ENCODE data around the gene CALHM4.

CALHM4 gene, protein sequence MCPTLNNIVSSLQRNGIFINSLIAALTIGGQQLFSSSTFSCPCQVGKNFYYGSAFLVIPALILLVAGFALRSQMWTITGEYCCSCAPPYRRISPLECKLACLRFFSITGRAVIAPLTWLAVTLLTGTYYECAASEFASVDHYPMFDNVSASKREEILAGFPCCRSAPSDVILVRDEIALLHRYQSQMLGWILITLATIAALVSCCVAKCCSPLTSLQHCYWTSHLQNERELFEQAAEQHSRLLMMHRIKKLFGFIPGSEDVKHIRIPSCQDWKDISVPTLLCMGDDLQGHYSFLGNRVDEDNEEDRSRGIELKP

DNA sequence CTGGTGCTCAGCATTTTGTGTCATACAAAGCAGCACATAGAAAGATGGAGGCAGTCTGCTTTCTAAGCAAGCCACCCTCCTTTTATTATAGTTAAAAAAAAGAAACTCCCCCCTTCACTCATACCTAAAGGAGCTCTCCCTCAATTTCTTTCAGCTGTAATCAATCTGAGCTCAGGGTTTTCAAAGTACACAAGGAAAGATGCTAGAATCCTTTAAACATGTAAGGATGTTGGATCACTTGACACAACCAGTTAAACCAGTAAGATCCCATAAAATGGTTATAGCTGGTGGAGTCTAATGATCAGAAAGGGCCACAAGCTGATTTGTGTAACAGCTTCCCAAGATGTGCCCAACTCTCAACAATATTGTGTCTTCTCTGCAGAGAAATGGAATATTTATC is at the start of gene CALHM4:
Gene CALHM4 (plus strand): TSS at position 301 of the 400 bp plus-strand sequence. CDS start 43 bp downstream, at position 344.
- DNase-seq (ENCODE audit: low read depth) = no peak

DNA sequence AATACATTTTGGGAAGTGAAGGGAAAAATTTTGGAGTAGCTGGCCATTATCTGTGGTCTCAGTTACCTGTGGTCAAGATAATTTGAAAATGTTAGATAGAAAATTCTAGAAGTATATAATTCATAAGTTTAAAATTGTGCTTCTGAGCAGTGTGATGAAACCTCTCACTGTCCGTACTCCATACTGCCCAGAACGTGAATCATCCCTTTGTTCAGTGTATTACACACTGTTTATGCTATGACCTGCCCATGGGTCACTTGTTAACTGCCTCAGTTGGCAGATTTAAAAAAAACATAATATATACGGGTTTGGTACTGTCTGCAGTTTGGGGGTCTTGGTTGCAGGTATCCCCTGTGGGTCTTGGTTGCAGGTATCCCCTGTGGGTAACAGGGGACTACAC is 46.2 kb upstream of the CALHM4 start:
- DNase-seq (ENCODE audit: low read depth) = no peak

DNA sequence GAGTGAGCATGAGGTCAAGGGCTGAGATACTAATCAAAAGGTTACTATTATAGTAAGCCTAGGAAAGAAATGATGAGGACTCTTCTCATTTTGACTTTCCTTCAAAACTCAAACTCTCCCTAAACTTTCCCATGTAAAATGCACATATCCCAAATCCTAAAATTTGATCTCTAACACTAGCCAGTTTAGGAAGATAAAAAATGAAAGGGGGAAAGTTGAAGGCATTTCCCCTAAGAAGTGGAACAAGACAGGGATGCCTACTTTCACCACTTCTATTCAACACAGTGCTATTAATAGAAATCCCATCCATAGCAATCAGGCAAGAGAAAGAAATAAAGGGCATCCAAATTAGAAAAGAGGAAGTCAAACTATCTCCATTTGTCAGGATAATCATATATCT is 45.0 kb upstream of the CALHM4 start:
- DNase-seq (ENCODE audit: low read depth) = no peak

DNA sequence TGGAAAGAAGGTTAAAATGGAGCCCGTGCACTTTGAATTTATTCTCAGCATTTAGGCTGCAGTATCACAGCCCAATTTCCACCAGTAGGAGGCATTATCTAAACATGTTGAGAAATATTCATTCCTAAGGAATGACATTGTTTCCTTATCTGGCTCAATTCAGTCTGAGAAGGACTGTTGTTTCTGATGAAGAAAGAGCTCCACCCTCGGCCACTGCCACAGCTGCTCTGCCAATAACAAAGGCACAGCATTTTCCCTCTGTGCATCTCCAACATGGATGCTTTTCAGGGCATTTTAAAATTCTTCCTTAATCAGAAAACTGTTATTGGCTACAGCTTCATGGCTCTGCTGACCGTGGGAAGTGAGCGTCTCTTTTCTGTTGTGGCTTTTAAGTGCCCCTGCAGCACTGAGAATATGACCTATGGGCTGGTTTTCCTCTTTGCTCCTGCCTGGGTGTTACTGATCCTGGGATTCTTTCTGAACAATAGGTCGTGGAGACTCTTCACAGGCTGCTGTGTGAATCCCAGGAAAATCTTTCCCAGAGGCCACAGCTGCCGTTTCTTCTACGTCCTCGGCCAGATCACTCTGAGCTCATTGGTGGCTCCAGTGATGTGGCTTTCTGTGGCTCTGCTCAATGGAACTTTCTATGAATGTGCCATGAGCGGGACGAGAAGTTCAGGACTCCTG is 42.0 kb upstream of the CALHM4 start, which contains the start of gene CALHM5:
Gene CALHM5 (plus strand): TSS at position 216 of the 687 bp plus-strand sequence. CDS start 58 bp downstream, at position 274.
- DNase-seq (ENCODE audit: low read depth) = no peak

DNA sequence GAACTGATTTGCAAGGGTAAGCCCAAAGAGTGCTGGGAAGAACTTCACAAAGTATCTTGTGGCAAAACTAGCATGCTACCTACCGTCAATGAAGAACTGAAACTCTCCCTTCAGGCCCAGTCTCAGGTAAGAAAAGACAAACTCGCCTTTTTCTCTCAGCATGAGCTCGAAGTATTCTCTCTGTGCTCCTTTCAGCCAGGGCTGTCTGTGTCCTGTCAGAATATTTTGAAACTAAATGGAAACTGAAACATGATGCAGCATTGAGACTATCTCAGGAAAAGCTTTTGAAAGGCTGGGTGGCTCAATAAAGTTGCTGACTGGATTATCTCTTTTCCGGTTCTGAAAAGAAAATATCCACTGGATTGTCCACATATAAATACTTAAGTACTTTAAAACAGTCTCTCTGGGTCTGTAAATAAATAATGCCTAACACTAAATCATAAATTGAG is 41.4 kb upstream of the CALHM4 start:
- no peak for DNase-seq (ENCODE audit: low read depth)

DNA sequence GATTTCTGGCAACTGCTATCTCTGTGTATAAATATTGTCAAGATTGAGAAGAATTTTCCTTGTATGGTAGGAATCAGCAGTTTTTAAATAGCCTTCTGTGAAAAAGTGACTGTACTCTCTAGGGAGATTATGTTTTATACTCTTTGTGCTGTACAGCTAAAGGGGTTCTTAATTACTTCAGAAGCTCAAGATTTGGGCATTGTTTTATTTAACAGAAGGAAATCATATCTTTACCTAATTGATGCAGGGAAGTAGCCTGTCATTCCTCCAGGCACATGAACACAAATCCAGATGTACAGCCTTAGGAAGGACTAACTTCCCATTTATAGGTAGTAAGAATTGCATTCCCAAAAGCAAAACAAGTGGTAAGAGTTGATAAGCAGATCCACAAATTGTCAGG is 40.8 kb upstream of the CALHM4 start:
- no peak for DNase-seq (ENCODE audit: low read depth)

DNA sequence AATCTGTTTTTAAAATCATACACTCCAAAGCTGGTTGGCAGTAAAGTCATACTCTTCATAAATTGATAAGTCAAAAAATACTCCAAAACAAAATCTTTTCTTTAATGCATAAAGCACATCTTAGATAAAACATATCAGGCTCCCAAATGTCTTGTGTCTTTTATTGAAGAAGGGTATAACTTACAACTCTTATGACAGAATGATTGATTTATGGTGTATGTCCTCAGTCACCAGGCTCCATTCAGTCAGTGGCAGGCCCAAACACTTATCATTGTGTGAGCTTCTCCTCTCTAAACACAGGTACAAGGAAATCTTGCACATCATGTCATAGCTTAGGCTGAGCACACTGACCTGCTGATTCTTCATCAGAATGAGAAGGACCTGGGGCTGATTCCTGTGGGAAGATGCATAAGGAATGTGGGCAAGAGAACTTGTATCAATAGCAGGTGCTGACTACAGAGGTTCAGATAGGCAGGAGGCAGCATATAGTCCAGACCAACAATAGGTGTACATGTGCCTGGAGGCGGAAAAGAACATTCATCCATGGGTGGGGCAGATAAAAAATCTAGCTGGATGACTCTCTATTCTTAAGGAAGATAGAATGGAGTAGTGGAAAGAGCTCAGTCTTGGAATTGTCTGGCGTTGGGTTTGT is 40.2 kb upstream of the CALHM4 start:
- no peak for DNase-seq (ENCODE audit: low read depth)

DNA sequence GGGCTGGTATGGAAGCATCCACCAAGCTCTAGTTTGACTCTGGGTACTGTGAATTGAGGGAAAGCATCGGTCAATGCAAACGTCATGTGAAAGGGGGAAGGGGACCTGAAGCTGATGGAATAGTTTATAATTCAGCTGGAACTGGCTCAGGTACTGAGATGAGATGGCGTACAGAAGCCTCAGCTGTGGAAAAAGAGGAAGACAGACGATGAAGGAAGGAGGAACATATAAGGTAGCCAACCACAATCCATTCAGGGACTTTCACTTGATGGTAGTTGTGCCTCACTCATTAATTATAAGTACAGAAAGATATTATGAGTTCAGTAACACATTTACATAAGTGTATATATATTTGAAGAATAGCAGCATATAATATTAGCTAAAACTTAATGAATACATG is 39.4 kb upstream of the CALHM4 start:
- DNase-seq (ENCODE audit: low read depth) = no peak

DNA sequence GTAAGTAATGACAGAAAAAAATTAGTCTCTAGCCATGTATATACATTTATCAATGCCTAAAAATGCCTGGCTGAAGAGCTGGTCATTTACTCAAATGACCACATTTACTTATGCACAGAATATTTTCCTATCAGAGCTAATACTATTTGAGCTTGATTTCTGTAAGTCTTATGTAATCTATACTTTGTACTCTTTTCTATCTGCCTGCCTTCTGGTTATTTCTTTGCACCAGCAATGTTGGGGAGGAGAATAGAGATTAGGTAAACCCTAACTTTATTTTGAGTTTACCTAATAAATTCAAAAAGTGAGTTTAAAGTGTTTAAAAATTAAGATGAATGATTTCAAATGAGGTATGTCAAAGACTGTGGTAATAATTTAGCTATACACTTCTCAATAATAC is 38.4 kb upstream of the CALHM4 start:
- DNase-seq (ENCODE audit: low read depth) = no peak

DNA sequence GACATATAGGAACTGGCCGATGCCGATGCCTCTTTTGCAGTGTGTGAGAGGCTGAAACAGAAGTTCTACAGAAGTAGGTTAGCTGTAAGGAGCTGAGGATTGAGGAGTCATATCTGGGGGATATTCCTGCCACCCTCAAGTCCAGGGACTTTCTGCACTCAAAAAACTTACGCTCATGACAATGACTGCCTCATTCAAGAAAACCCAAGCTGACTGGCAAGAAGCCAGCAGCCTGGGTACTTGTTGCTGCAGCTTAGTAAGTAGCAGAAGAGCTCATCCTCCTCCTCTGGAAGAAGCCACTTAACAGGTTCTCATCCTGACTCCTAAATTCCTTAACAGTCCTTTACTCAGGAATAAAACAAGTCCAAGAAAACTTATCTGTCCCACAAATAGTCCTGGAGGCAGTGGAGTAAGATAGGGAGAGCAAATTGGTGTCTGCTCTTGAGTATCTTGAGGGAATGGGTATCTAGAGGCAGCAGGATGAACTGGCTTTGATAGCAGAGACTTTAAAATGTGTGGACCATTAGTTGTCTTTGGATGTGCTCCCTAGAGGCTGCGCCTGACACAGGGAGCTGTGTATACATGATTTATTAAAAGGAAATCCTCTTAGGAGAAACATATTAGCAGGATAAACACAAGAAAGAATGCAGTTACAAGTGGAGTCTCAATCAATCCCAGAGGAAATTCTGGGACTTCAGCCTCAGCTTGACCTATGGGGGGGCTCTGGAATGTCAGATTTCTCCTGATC is 34.8 kb upstream of the CALHM4 start:
- no peak for DNase-seq (ENCODE audit: low read depth)

DNA sequence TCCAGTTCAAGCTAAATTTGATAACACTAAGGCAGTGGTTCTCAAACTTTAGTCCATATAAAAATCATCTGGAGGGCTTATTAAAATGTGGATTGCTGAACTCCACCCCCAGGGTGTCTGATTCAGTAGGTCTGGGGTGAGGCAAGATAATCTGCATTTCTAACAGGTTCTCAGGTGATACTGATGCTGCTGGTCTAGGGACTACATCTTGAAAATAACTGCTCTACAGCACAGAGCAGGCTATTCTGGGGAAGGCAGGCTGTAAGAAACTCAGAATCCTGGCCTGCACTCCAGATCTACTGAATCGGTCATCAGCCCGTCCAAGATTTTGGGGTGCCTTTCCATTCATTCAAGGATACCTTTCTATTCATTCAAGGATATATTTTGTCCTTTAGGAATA is 30.7 kb upstream of the CALHM4 start:
- no peak for DNase-seq (ENCODE audit: low read depth)

DNA sequence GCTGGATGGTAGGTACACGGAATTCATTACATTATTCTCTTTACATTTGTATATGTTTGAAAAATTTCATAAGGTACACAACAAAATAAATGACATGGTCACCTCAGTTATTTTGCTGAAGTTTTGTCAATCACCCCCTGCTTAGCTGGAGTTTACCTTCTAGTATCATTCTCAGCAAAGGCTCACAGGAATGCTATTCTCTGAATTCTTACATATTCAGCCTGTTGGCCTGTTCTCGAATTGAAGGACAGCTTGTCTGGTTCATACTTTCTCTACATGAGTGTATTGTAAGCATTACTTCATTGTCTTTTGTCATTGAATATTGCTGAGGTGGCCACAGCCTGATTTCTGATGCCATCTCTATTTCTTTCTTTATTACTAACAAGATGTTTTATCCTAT is 29.3 kb upstream of the CALHM4 start:
- no peak for DNase-seq (ENCODE audit: low read depth)

DNA sequence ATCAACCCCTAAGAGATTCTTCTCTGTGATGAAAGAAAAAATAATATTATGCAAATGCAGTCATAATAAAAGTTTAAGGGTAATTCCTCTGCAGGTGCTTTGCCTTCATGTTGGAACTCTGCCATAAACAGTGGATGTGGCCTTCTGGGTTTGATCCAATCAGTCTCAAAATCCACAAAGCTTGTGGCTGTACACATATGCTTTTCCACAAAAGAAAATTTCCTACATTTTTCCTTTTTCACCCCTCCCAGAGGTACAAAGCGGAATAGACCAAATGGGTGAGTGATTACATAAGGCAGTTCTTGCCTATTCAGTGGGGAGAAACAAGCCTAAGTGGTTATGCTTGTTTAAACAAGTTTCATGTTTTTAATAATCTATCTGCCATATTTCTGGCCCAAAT is 25.4 kb upstream of the CALHM4 start:
- DNase-seq (ENCODE audit: low read depth) = no peak

DNA sequence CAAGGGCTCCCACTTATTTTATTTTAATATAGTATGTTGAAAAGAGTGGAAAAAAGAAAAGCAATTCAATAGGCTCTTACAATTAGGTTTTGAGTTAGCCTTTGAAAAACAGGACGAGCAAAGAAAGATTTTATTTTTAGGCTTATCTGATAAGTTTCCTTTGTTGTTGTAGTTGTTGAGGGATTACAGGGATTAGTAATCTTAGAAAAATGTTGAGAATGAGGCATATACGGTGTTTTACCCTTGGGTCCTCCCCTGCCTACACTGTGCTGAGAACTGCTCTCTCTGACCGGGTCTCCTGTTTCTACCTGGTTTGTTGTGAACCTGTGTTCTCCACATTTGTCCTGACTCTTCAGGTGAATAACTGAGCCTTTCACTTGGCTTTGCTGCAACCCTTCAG is 24.8 kb upstream of the CALHM4 start:
- DNase-seq (ENCODE audit: low read depth) = no peak

DNA sequence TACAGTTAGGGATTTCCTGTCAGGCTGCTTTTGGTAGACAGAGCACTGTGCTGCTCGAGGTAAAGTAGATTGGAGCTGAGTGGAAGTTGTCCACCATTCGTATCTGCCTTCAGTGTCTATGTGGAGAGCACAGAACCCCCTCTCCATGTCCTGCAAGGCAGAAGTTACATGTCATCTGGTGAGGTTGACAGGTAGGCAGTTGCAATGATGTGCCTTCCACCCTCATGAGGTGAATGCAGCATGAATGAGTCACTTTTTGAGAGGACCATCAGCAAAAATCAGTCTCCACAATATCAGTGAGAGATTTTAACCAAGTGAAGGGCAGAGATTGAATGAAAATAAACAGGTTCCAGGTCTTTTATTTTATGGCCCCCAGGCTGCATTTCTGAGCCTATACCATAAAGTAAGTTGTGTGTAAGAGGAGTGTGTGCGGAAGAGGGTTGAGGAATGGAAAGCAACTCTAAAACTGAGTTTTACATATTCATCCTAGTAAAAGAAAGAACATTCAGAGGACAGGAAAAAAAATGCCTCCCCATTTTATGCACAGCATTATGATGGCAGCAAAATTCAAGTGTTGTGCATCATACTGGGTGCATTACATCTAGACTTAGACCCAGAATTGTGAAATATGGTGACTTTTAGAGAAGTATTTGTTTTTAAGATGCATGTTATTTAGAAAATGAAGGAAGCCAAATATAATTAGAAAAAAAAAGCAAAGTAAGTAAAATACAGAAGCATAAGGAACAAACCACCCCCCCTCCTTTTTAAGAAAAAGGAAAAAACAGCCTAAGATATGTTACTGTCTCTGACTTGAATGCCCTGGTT is 23.9 kb upstream of the CALHM4 start:
- no peak for DNase-seq (ENCODE audit: low read depth)

DNA sequence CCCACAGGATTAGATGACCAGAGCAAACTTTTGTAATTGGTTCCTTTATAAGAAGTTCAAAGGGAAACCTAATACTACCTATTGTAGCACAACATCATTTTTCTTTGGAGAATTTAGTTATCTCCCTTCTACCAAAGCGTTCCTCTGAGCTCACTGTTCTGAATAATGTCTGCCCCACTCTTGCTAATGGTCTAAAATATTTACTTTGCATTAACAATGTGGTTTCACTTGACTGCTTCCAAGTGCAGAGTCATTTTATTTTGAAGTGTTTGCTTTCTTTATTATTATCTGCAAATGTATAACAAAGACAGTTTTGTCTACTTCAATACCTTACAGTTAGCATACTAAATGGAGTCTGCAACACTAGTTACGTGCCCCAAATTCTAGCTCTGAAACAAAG is 23.1 kb upstream of the CALHM4 start:
- no peak for DNase-seq (ENCODE audit: low read depth)

DNA sequence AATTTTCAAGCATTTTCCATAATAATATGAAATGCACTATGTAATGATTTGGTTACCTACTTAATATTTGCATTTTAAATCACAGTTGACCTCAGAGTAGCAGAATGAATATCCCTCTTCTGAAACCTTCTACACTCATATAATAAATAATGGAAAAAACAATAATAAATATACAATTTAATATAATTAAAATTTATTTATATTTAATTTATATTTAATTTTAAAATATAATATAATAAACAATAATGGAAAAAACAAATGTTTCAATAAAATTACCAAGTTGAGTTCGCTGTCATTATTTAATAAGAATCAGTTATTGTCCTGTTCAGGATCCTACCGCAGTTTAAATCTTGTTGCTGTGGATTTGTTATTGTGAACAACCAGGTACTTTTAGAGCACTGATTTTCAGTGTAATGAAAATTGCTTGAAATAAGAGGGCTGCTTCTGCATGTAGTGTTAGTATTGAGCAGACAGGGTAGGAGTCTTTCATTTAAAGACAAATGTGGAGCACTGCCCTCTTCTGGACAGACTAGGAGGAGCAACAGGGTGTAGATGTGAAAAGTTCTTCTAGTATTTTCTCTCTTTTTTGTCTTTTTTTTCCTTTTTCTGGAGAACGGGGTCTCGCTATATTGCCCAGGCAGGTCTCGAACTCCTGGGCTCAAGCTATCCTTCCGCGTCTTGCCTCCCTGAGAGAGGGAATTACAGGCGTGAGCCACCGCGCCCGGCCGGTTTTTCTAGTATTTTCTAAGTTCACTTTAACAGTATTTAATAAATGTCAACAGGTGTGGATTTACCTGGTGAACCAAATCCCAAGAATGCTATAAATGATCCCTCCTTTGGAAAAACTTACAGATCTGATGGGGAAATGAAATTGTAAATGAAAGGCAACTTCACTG is 21.6 kb upstream of the CALHM4 start:
- DNase-seq (ENCODE audit: low read depth) = peak; percentile 27

DNA sequence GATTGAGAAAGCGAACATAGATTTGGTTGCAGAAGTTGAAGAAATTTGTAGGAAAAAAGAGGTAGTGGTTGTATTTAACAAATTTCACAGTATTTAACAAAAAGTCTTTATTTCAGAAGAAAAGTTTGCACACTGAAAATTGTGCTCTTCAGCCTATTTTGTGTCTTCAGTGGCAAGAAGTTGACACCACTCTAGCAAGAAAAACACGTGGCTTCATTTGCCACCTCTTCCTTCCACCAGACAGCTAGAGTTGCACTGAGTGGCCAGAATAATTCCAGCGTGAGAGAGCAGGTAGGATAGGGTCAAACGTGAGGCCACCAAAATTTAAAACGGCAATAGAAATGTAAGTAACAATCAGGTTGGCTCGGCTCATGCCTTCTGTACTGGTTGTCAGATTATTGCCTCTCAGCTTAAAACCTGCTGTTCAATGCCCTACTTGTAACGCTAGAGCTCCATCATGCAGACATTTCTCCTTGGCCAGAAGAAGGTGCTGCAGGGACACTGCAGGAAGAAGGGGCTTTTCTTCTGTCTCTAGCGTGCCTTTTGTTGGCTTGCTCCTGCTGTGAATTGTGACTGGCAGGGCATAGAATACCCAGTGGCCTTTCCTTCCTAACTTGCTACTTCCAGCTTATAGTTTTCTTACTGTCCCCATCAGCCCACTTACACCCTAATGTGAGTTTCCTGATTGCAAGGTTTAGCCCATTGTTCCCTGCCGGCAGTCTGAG is 20.2 kb upstream of the CALHM4 start:
- DNase-seq (ENCODE audit: low read depth) = no peak

DNA sequence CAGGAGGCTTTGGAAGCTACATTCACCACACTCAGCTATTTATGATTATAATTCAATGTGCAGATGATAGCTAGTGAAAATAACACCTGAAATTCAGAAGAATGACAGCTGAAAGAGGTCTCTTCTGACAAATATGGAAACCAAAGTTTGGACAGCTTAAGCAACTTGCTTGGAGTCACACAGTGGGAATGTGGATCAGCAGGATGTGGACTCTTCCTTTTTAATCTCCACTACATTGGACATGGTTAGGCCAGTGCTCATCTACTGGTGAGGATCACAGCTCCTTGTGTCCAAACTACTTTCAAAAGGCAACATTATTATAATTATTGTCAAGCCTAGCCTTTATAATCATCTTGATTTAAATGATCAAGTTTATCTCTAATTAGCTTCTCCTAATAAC is 18.4 kb upstream of the CALHM4 start:
- DNase-seq (ENCODE audit: low read depth) = no peak

DNA sequence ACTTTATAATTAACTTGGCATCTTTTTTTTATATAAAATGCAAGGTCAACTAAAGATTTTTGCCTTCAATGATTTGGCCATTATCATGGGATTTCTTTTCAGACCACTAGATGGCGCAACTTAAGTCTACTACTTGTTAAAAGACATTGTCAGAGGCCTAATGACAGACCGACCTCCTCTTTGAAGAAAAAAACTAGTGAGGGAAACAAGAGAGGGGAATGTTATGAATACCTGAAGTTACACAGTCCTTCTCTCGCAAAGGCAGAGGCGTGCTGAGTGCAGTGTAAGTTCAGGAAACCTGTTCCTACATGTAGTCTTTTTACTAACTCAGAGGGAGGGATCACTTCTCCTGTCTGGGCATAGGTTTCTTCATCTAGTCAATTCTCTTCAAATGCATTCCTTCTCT is 17.3 kb upstream of the CALHM4 start:
- no peak for DNase-seq (ENCODE audit: low read depth)

Measured in stimulated activated CD8-positive, alpha-beta memory T cell treated with anti-CD3 and anti-CD28 coated beads, Interleukin-12 subunit alpha, Interleukin-12 subunit beta, amount 100 ng/mL, for 1 hour (primary cell).